Nephron progenitor cell (in vitro differentiated cells): ENCODE results near the gene EZR.
"Not testable (repeated sequence)": the region's sequence is repeated elsewhere in the genome, so short reads cannot be mapped to it uniquely, and the experiment has no call there.

Source experiments
- DNase-seq: peaks from one replicate; pipeline ENCODE4 v3.0.0; 2021
- H3K27ac Mint-ChIP-seq: 2 replicates; pipeline ENCODE4 v1.8.0; 2021; ENCODE audit warnings: mild to moderate bottlenecking, moderate library complexity, mixed read lengths
- H3K27me3 Mint-ChIP-seq: 2 replicates; pipeline ENCODE4 v1.8.0; 2021; ENCODE audit warnings: mild to moderate bottlenecking, low read depth, mixed read lengths; ENCODE audit not compliant: poor library complexity
- H3K36me3 Mint-ChIP-seq: 2 replicates; pipeline ENCODE4 v1.8.0; 2021; ENCODE audit warnings: low read depth, mixed read lengths
- H3K4me1 Mint-ChIP-seq: 2 replicates; pipeline ENCODE4 v1.8.0; 2021; ENCODE audit warnings: mixed read lengths
- H3K4me3 Mint-ChIP-seq: 2 replicates; pipeline ENCODE4 v1.8.0; 2021; ENCODE audit warnings: mild to moderate bottlenecking, moderate library complexity, mixed read lengths
- H3K9me3 Mint-ChIP-seq: 2 replicates; pipeline ENCODE4 v1.8.0; 2021; ENCODE audit warnings: mild to moderate bottlenecking, moderate library complexity, mixed read lengths
- TF ChIP-seq, protein P1 (sequence below): fragments of 200-600 bp; sonication (generic); IDR thresholded peaks from 2 replicates; pipeline ENCODE4 v1.5.0; 2021; ENCODE audit warnings: antibody characterized with exemption

EZR gene

DNA sequence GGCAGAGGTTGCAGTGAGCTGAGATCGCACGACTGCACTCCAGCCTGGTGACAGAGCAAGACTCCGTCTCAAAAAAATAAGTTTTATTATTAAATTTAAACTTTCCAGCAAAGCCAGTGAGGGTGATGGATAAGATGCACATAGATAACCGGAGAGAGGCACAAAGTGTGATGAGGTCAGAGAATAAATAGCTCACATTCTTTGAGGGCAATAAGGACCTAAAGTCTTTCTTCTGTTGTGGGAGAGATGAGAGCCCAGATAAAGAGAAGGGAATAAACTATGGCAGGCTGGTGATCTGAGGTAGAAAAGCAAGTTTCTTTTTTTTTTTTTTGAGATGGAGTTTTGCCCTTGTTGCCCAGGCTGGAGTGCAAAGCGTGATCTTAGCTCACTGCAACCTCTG, 20.6 kb upstream of the EZR start:
- H3K36me3 Mint-ChIP-seq, result no peaks in the 10 kb centered on the region
- no peak for DNase-seq
- no peak overlapping the region for H3K4me3 Mint-ChIP-seq
- peak overlapping the region; percentile 65 for H3K27ac Mint-ChIP-seq
- peaks cover 28% of the 10 kb centered on the region for H3K4me1 Mint-ChIP-seq
- TF ChIP-seq, protein P1, sequence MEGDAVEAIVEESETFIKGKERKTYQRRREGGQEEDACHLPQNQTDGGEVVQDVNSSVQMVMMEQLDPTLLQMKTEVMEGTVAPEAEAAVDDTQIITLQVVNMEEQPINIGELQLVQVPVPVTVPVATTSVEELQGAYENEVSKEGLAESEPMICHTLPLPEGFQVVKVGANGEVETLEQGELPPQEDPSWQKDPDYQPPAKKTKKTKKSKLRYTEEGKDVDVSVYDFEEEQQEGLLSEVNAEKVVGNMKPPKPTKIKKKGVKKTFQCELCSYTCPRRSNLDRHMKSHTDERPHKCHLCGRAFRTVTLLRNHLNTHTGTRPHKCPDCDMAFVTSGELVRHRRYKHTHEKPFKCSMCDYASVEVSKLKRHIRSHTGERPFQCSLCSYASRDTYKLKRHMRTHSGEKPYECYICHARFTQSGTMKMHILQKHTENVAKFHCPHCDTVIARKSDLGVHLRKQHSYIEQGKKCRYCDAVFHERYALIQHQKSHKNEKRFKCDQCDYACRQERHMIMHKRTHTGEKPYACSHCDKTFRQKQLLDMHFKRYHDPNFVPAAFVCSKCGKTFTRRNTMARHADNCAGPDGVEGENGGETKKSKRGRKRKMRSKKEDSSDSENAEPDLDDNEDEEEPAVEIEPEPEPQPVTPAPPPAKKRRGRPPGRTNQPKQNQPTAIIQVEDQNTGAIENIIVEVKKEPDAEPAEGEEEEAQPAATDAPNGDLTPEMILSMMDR, result no peak
- H3K27me3 Mint-ChIP-seq, result peaks cover 11% of the 10 kb centered on the region
- peaks cover 10% of the 10 kb centered on the region for H3K9me3 Mint-ChIP-seq

DNA sequence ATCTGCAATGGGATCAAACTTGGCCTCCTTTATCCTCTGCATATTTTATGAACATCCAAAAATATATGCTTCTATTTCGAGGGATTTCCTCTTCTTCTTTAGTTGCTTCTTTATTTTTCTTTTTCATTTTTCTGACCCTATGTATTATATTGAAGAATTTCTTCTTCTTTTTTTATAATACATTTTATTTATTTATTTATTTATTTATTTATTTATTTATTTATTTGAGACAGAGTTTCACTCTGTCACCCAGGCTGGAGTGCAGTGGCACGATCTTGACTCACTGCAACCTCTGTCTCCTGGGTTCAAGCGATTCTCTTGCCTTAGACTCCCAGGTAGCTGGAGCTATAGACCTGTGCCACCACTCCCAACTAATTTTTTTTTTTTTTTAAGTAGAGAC, 19.6 kb upstream of the EZR start:
- H3K27ac Mint-ChIP-seq, H3K9me3 Mint-ChIP-seq, H3K4me3 Mint-ChIP-seq, DNase-seq, H3K36me3 Mint-ChIP-seq, H3K27me3 Mint-ChIP-seq: not testable (repeated sequence)
- peaks cover 28% of the 10 kb centered on the region for H3K4me1 Mint-ChIP-seq

DNA sequence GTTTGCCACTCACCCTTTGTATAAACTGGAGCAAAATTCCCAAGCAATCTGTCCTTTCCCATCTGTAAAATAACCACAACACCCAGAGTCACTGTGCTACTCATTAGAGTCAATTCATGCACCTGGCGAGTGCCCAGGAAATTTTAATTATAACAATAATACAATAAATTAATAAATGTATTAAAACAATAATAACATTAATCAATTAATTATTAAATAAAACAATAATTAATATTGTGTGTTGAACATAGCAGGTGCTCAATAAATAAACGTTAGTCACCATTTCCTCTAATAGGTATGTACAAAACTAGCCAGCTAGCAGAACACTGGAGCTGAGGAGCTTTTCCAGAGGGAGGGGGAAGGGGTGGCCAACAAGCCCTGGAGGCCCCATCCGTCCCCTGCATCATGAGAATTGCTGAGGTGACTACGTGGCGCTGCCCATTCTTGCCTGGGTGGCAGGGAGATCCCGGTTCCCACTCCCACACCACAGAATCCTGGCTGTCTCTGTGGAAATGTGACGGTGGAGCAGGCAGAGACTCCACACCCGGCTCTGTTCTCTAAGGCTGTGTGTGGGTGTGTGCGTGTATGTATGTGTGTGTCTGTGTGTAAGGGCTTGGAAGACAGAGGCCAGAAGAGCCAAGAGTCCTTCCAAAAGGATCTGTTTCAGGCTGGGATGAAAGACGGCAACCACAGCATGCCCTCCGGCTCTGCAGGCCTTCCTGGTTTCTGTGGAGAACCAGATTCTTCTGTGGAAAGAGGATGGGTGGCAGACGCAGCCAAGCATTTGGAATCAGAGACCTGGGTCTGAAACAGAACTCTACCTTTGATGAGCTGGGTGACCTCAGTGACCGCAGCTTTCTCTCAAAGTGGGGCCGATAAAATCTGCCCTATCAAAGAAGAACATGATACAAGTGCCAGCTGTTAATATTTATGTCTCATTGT, 18.8 kb upstream of the EZR start:
- Mint-ChIP-seq H3K4me3 (no peak overlapping the region), H3K9me3 (peaks cover 9% of the 10 kb centered on the region), H3K27ac (no peak overlapping the region), H3K27me3 (peaks cover 12% of the 10 kb centered on the region), H3K36me3 (no peaks in the 10 kb centered on the region), H3K4me1 (peaks cover 28% of the 10 kb centered on the region)
- DNase-seq, result no peak
- TF ChIP-seq, protein P1, result no peak

DNA sequence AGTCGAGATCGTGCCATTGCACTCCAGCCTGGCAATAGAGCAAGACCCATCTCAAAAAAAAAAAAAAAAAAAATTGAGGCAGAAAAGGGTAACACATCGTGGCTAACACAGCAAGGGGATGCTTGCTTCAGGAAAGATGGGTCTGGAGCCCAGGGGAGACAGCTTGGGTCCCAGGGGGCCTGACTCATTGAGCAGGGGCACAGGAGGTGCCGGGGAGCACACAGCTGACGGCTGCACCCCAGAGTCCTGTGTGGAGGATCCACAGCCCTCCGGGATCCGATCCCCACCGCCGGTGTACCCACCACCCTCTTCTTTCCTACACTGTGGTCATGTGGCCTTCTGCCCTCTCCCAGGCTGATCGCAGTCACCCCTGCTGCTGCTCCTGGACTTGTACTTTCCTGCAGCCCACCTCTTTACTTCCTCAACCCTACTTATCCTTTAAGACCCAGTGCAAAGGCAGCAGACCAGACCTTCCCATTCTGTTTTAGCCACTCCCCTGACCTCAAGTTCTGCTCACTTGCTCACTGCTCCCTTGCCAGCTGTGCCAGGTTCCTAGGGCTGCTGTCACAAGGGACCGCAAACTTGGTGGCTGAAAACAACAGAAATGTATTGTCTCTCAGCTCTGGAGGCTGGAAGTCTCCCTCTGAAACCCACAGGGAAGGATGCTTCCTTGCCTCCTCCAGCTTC, 17.6 kb upstream of the EZR start:
- no peak overlapping the region for H3K4me3 Mint-ChIP-seq
- H3K9me3 Mint-ChIP-seq, result peaks cover 5% of the 10 kb centered on the region
- DNase-seq, result no peak
- TF ChIP-seq, protein P1, result no peak
- peaks cover 11% of the 10 kb centered on the region for H3K27me3 Mint-ChIP-seq
- H3K36me3 Mint-ChIP-seq, result no peaks in the 10 kb centered on the region
- no peak overlapping the region for H3K27ac Mint-ChIP-seq
- peaks cover 28% of the 10 kb centered on the region for H3K4me1 Mint-ChIP-seq

DNA sequence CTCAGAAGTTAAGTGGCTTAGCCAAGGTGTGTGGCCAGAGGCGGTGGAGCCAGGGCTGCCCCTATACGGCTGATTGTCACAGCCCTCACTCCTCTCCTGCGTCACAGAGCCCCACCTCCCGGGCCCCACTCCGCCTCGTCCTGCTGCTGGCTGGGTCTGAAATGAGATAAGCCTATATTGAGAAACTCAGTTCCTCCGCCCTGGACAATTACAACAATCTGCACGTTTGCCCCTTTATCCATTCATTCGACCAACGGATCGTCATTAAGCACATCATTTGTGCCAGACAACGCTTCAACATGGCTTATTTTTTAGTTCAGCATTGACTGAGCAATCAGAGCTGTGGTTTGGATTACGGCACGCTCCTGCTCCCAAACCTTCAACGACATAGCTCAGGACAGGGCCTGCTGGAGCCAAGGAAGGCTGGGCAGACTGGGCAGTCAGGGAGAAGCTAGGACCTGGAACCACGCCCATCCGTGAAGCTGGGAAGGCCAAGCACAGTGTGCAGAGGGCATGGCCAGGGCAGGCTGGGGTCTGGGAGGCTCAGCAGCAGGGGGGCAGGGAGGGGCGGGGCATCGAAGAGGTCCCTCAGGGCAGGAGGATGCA, 16.6 kb upstream of the EZR start:
- TF ChIP-seq, protein P1, result no peak
- no peaks in the 10 kb centered on the region for H3K36me3 Mint-ChIP-seq
- DNase-seq, result peak; percentile 21
- peaks cover 3% of the 10 kb centered on the region for H3K9me3 Mint-ChIP-seq
- H3K27ac Mint-ChIP-seq, result no peak overlapping the region
- H3K4me3 Mint-ChIP-seq, result no peak overlapping the region
- H3K27me3 Mint-ChIP-seq, result peaks cover 17% of the 10 kb centered on the region
- peaks cover 28% of the 10 kb centered on the region for H3K4me1 Mint-ChIP-seq

DNA sequence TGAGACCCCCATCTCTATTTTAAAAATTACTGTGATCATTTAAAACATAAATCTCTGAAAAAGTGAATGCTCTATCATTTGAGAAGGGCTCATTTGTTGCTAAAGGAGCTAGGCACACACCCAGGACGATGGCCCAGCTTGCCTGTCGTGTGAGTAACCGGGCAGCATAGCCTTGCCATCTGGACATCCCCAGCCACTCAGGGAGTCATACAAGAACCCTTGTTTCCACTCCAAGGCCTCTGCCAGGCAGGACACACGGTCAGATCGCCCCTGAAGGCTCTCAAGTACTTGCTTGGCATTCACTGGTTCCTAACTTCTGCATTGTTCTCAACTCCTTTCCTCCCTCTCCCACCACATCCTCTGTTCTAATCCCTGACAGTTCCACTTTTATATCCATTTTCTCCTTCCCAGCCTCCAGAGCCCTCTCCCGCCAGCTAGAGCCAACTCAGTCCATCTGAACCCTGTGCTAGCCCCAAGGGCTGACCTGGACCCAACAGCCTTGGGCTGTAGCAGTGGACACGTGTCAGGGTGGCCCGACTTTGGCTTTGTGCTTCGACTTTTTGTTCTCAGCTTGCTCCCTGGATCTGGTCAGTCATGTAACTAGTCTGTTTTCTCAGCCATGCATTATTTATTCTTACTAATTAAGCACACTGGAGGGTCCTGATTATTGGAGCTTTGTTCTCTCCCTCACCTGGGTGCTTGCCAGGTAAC, 15.7 kb upstream of the EZR start:
- no peak for DNase-seq
- H3K4me1 Mint-ChIP-seq, result peaks cover 28% of the 10 kb centered on the region
- no peak overlapping the region for H3K4me3 Mint-ChIP-seq
- no peaks in the 10 kb centered on the region for H3K36me3 Mint-ChIP-seq
- H3K9me3 Mint-ChIP-seq, result no peaks in the 10 kb centered on the region
- H3K27ac Mint-ChIP-seq, result no peak overlapping the region
- H3K27me3 Mint-ChIP-seq, result peaks cover 17% of the 10 kb centered on the region
- TF ChIP-seq, protein P1, result no peak

DNA sequence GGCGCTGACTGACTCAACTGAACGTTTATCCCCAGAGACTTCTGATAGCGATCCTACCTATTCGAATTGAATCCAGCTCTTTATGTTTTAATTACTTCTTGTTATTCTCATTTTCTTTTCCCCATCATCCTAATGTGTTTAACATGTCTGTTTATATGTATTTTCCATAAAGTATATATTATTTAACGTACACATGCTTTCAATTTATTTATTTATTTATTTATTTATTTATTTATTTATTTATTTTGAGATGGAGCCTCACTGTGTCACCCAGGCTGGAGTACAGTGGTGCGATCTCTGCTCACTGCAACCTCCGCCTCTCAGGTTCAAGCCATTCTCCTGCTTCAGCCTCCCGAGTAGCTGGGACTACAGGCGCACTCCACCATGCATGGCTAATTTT, 13.6 kb upstream of the EZR start:
- Mint-ChIP-seq H3K27me3 (peaks cover 17% of the 10 kb centered on the region), H3K4me1 (peaks cover 21% of the 10 kb centered on the region)
- not testable (repeated sequence) for H3K4me3 Mint-ChIP-seq, H3K9me3 Mint-ChIP-seq, H3K27ac Mint-ChIP-seq, H3K36me3 Mint-ChIP-seq, DNase-seq
